HepG2 (cell line): ENCODE results near the gene FCER1G. TPM values are rescaled to one million over a fixed set of nuclear protein-coding genes. Genes with fewer than 3 reads are reported as not detected.
A peak's percentile ranks its signal among the peaks of the same experiment; 100 is the strongest.

Experiments used
- CENPT ChIP-seq: sonication (generic); formaldehyde crosslinking; IDR thresholded peaks from 2 replicates; pipeline ENCODE4 v1.8.0; 2022; ENCODE audit warnings: low read depth, mild to moderate bottlenecking, moderate library complexity, missing genetic modification reagents
- FOXA1 ChIP-seq, 2 experiments: fragments of 450-650 bp in 1 of 2; sonication (generic) in 1 of 2; formaldehyde crosslinking in 1 of 2; IDR thresholded peaks; 2 replicates each; pipeline versions ENCODE4 v1.4.0 to v1.6.1; 2016 to 2020; ENCODE audit warnings: missing genetic modification reagents in 1 of 2
- KLF11 ChIP-seq: IDR thresholded peaks from 2 replicates; pipeline ENCODE4 v1.6.1; 2016; ENCODE audit warnings: missing compliant biosample characterization
- LBX2 ChIP-seq: sonication (generic); formaldehyde crosslinking; IDR thresholded peaks from 2 replicates; pipeline ENCODE4 v1.5.0; 2020; ENCODE audit warnings: missing genetic modification reagents, mild to moderate bottlenecking, borderline replicate concordance
- MED1 ChIP-seq: sonication (generic); formaldehyde crosslinking; IDR thresholded peaks from 2 replicates; pipeline ENCODE4 v1.4.0; 2020; ENCODE audit warnings: missing genetic modification reagents
- NFIB ChIP-seq: sonication (generic); formaldehyde crosslinking; IDR thresholded peaks from 2 replicates; pipeline ENCODE4 v1.9.0; 2021; ENCODE audit warnings: missing genetic modification reagents, mild to moderate bottlenecking, borderline replicate concordance
- PBX3 ChIP-seq: sonication (generic); formaldehyde crosslinking; IDR thresholded peaks from 2 replicates; pipeline ENCODE4 v1.8.1; 2023; ENCODE audit warnings: missing genetic modification reagents, inconsistent platforms, borderline replicate concordance
- PCBP1 ChIP-seq: fragments of 200-400 bp; formaldehyde crosslinking; IDR thresholded peaks from 2 replicates; pipeline ENCODE4 v1.6.1; 2017; ENCODE audit warnings: mild to moderate bottlenecking, low read depth, low read length, borderline replicate concordance
- PHB2 ChIP-seq: fragments of 450-650 bp; IDR thresholded peaks from 2 replicates; pipeline ENCODE4 v1.6.1; 2018; ENCODE audit not compliant: partially characterized antibody
- SMAD3 ChIP-seq: sonication (generic); formaldehyde crosslinking; IDR thresholded peaks from 2 replicates; pipeline ENCODE4 v1.4.0; 2020; ENCODE audit warnings: missing genetic modification reagents
- STAG1 ChIP-seq: sonication (generic); formaldehyde crosslinking; IDR thresholded peaks from 2 replicates; pipeline ENCODE4 v1.4.0; 2020; ENCODE audit warnings: missing genetic modification reagents
- ZBTB46 ChIP-seq: sonication (generic); formaldehyde crosslinking; IDR thresholded peaks from 2 replicates; pipeline ENCODE4 v1.4.0; 2020; ENCODE audit warnings: mild to moderate bottlenecking, missing genetic modification reagents, borderline replicate concordance
- ZNF256 ChIP-seq: sonication (generic); formaldehyde crosslinking; conservative IDR thresholded peaks from 2 replicates; pipeline ENCODE4 v1.4.0; 2020; ENCODE audit warnings: missing genetic modification reagents
- ZNF350 ChIP-seq: sonication (generic); formaldehyde crosslinking; IDR thresholded peaks from 2 replicates; pipeline ENCODE4 v1.4.0; 2020; ENCODE audit warnings: mild to moderate bottlenecking, low read depth, missing genetic modification reagents, borderline replicate concordance
- ZNF614 ChIP-seq: IDR thresholded peaks from 2 replicates; pipeline ENCODE4 v1.6.1; 2018; ENCODE audit warnings: missing biosample characterization, missing genetic modification reagents, inconsistent platforms, borderline replicate concordance
- ZNF75D ChIP-seq: sonication (generic); formaldehyde crosslinking; IDR thresholded peaks from 2 replicates; pipeline ENCODE4 v1.8.1; 2023; ENCODE audit warnings: missing genetic modification reagents, mild to moderate bottlenecking, borderline replicate concordance
- ZSCAN9 ChIP-seq: IDR thresholded peaks from 2 replicates; pipeline ENCODE4 v1.6.1; 2016; ENCODE audit warnings: borderline replicate concordance
- polyA plus RNA-seq, 8 experiments: library from polyadenylated mRNA; depleted of rRNA in 3 of 8; stranded (reverse) in 7 of 8; unstranded in 1 of 8; fragments of >200 nt; fragmentation: Illumina TruSeq in 4 of 8; extraction: Trizol in 4 of 8; gene quantifications; 2 replicates each; pipeline versions ENCODE4 v1.2.1 to v1.2.3, GENCODE V29; 2011 to 2016; ENCODE audit warnings: low read depth in 4 of 8, missing spikeins in 1 of 8, mixed read lengths in 1 of 8; ENCODE audit not compliant: insufficient read depth in 1 of 8
- total RNA-seq, 5 experiments: library from RNA; depleted of rRNA; stranded (reverse); fragments of >200 nt; fragmentation: Illumina TruSeq; extraction: Trizol; gene quantifications; 2 replicates each; pipeline ENCODE4 v1.2.3, GENCODE V29; 2016; ENCODE audit warnings: low read depth in 1 of 5
- TF ChIP-seq, protein P1 (sequence below): sonication (generic); formaldehyde crosslinking; IDR thresholded peaks from 2 replicates; pipeline ENCODE4 v1.4.0; 2020; ENCODE audit warnings: missing genetic modification reagents
- TF ChIP-seq, protein P2 (sequence below): IDR thresholded peaks from 2 replicates; pipeline ENCODE4 v1.6.1; 2016; ENCODE audit warnings: low read depth, borderline replicate concordance

Gene FCER1G
- total and polyA plus RNA-seq, 2 of the 13 experiments (the other 11 are each of a cell fraction or from before 2014, with no cell fraction given), result 1.3 to 6.4 TPM

DNA sequence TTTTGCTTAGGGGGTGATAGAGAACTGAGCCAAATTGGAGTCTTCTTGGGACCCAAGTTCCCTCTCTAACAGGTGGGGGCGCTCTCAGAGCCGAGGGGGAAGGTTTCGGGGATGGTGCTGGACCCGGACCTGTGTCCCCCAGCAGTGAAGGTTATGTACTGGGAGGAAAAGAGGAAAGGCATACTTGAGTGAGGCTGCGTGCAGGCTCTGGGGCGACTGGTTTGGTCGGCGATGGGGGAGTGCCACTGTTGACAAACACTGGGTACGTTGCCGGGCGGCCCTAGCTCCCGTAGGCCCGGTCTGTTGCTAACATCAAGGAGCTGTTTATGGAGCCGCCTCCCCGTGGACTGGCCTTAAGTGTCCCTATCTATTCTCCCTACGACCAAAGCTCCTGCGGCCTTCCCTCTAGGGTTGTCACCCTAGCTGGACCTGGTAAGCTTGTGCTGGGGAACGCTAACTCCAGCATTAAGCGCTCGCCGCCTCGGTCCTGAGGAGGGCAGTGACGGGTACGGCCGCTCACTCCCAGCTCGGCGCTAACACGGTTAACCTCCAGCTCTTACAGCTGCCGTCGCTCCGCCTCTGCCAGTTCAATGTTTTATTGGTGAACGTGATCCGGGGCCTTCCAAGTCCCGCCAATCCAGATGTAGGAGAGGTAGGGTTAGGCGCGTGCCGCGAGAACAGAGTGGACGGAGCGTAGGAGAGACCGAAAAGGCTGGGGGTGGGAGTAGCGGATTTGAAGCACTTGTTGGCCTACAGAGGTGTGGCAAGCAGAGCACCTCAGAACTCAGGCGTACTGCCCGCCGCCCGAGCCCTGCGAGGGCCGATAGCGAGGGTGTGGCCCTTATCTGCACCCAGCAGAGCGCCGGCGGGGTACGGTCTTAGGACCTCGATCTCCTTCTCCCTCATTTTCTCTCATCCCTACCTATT is 49.1 kb upstream of the FCER1G start, which contains the start of gene PPOX (continued):
- TF ChIP-seq ZNF350 (CRISPR knock-in tag) (peak; percentile 53; the same call in 1 of the 2 replicates), ZNF75D (CRISPR knock-in tag) (no peak), STAG1 (peak; percentile 9; the same call in 1 of the 2 replicates), ZNF256 (0 out of 2 replicates have a peak, but pooled peaks have one; percentile 62), PCBP1 (no peak), ZSCAN9 (CRISPR knock-in tag) (no peak), LBX2 (CRISPR knock-in tag) (0 out of 2 replicates have a peak, but pooled peaks have one; percentile 22), PBX3 (CRISPR knock-in tag) (no peak), CENPT (CRISPR knock-in tag) (0 out of 2 replicates have a peak, but pooled peaks have one; percentile 65), PHB2 (no peak), NFIB (CRISPR knock-in tag) (no peak), FOXA1 (IDR thresholded peaks at IDR 0.05) (no peak), FOXA1 (CRISPR knock-in tag; IDR thresholded peaks at IDR 0.05) (peak; percentile 65), SMAD3 (CRISPR knock-in tag) (no peak), ZNF614 (CRISPR knock-in tag) (no peak), ZBTB46 (CRISPR knock-in tag) (no peak), MED1 (peak; percentile 46), KLF11 (no peak; the same call in 1 of the 2 replicates)
- TF ChIP-seq, protein P1, sequence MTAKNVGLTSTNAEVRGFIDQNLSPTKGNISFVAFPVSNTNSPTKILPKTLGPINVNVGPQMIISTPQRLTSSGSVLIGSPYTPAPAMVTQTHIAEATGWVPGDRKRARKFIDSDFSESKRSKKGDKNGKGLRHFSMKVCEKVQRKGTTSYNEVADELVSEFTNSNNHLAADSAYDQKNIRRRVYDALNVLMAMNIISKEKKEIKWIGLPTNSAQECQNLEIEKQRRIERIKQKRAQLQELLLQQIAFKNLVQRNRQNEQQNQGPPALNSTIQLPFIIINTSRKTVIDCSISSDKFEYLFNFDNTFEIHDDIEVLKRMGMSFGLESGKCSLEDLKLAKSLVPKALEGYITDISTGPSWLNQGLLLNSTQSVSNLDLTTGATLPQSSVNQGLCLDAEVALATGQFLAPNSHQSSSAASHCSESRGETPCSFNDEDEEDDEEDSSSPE (CRISPR knock-in tag), result peak; percentile 81
- TF ChIP-seq, protein P2, sequence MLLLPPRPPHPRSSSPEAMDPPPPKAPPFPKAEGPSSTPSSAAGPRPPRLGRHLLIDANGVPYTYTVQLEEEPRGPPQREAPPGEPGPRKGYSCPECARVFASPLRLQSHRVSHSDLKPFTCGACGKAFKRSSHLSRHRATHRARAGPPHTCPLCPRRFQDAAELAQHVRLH, result no peak
